Neutrophil (primary cell): ENCODE data around the gene SLC9A9.

Experiments used
- H3K27ac ChIP-seq: fragments of 200-600 bp; sonication (generic); 2 replicates; pipeline ENCODE4 v1.5.1; 2016; ENCODE audit warnings: mild to moderate bottlenecking, moderate library complexity
- H3K27me3 ChIP-seq: fragments of 200-600 bp; sonication (generic); 2 replicates; pipeline ENCODE4 v1.6.0; 2016; ENCODE audit warnings: mild to moderate bottlenecking
- H3K36me3 ChIP-seq: fragments of 200-600 bp; sonication (generic); 2 replicates; pipeline ENCODE4 v1.5.1; 2017
- H3K4me1 ChIP-seq, 2 experiments: fragments of 200-600 bp in 1 of 2; sonication (generic) in 1 of 2; 1 replicate in 1 of 2; 2 replicates in 1 of 2; pipeline versions ENCODE4 v1.5.1 to v1.6.1; 2013 to 2016; ENCODE audit warnings: low read depth in 1 of 2, low read length in 1 of 2, mild to moderate bottlenecking in 1 of 2, moderate library complexity in 1 of 2; ENCODE audit not compliant: control insufficient read depth in 1 of 2, insufficient read depth in 1 of 2
- H3K4me3 ChIP-seq, 2 experiments: fragments of 200-600 bp in 1 of 2; sonication (generic) in 1 of 2; 1 replicate in 1 of 2; 2 replicates in 1 of 2; pipeline ENCODE4 v1.5.1; 2013 to 2016; ENCODE audit warnings: low read depth in 1 of 2, low read length in 1 of 2, mild to moderate bottlenecking in 1 of 2, moderate library complexity in 1 of 2
- H3K9me3 ChIP-seq: fragments of 200-600 bp; sonication (generic); 2 replicates; pipeline ENCODE4 v1.5.1; 2016
- TF ChIP-seq, protein P1 (sequence below): fragments of 200-600 bp; sonication (generic); IDR thresholded peaks from 2 replicates; pipeline ENCODE4 v1.5.1; 2016; ENCODE audit warnings: antibody characterized with exemption

The SLC9A9 gene

DNA sequence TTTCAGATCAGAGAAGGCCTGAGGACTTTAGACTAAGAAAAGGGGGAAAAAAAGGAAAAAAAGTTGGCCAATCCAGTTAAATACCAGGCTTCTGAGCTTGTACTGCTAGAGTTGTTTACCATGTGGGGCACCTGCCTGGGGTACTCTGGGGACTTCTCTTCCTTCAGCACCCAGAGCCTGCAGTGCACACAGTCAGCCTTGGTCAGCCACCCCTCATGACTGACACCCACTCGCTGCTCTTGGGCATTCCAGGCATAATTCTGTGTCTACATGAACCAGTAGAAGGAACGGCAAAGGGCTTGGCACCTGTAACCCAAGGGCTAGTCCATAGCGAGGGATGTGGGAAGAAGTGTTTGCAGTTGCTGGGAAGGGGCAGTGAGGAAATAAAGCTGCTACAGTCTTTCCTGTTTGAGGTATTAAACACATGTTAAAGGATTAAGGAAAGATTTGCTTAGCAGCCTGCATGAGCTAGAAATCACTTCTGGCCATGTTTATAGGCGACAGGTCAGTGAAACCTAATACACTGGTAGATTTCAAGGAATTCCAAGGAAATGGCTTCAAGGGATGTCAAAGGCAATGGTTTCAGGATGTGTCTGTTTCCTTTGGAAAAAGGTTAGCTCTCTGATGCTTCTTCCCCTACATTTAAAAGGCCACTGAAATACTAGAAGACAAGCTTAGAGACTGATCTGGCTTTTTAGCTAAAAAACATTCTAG lies 496.2 kb downstream of the SLC9A9 start:
- Histone ChIP-seq H3K4me1 (no peaks in the 10 kb centered on the region), H3K36me3 (no peaks in the 10 kb centered on the region), H3K27me3 (no peaks in the 10 kb centered on the region), H3K27ac (no peak overlapping the region), H3K4me3 (no peak overlapping the region), H3K9me3 (no peaks in the 10 kb centered on the region)
- TF ChIP-seq, protein P1, sequence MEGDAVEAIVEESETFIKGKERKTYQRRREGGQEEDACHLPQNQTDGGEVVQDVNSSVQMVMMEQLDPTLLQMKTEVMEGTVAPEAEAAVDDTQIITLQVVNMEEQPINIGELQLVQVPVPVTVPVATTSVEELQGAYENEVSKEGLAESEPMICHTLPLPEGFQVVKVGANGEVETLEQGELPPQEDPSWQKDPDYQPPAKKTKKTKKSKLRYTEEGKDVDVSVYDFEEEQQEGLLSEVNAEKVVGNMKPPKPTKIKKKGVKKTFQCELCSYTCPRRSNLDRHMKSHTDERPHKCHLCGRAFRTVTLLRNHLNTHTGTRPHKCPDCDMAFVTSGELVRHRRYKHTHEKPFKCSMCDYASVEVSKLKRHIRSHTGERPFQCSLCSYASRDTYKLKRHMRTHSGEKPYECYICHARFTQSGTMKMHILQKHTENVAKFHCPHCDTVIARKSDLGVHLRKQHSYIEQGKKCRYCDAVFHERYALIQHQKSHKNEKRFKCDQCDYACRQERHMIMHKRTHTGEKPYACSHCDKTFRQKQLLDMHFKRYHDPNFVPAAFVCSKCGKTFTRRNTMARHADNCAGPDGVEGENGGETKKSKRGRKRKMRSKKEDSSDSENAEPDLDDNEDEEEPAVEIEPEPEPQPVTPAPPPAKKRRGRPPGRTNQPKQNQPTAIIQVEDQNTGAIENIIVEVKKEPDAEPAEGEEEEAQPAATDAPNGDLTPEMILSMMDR, result no peak

DNA sequence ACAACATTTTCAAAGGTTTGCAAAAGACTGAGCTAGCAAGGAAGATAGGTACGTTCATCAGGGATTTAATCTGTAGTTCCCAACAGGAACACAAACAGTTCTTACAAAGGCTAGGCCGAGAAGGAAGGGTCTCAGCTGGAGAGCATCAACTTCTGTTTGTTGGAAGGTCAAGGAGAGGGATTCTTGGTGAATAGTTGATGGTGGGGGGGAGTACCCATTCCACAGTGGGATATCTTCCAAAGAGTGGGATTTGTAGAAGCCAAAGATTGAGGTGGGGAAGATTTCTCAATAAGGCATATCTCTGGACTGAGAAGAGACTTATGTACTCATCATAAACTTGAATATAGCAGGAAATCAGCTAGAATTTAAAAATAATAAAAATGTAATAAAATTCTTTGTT lies 496.9 kb downstream of the SLC9A9 start:
- no peaks in the 10 kb centered on the region for H3K27me3 ChIP-seq
- TF ChIP-seq, protein P1, result no peak
- no peaks in the 10 kb centered on the region for H3K4me1 ChIP-seq
- H3K36me3 ChIP-seq, result no peaks in the 10 kb centered on the region
- H3K27ac ChIP-seq, result no peak overlapping the region
- no peaks in the 10 kb centered on the region for H3K9me3 ChIP-seq
- no peak overlapping the region for H3K4me3 ChIP-seq

DNA sequence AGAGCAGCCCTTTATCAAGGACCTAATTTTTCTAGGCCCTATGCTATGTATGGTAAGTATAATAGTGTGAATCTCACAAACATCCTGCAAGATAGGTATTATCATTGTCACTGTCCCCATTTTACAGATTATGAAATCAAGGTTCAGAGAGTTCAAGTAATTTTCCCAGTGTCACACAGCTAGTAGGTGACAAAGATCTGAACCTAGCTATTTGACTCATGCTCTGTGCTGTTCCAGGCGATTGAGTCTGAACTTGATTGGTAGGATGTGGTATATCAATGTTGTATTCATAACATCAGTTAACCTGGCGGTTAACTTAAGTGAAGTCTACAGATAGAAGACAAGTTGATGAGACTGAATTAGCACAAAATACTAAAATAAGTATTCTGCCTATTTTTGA lies 498.8 kb downstream of the SLC9A9 start:
- Histone ChIP-seq H3K36me3 (no peaks in the 10 kb centered on the region), H3K4me1 (no peaks in the 10 kb centered on the region), H3K9me3 (no peaks in the 10 kb centered on the region), H3K27ac (no peak overlapping the region), H3K27me3 (no peaks in the 10 kb centered on the region), H3K4me3 (no peak overlapping the region)
- TF ChIP-seq, protein P1, result no peak

DNA sequence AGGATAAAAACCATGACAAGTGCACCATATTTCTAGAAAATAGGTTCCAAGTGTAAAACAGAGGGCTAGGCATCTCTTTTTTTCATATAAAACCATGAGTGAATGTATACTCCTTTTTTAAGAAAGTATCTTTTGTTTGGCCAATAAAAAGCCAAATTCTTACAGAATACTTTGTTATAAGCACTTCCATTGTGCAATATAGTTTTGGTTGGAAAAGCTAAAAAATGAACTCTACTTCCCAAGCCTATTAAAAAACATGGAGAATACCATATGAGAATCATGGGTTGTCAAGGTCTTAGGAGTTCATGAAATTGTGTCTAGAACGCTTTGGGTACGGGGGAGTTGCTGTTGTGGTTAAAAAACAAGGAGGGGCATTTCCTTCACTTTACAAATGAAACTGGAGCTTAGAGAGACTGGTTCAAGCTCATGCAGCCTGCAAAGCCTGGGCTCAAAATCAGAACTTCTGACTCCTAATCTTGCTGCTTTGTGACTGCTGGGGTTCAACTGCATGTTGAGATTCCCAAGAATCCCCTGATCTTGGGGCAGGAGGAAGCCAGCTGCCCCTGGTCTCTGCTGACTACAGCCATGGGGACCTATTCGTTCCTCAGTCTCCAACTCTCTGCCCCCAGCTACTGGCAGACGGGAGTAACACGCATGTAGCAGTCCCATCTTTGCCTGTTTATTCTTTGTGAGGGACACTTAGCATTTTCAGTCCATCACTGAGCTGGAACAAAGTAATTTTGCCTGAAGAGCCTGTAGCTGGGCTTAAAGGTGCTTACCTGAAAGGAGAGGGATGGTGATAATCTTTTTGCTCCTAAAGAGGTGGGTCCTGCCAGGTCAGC lies 499.6 kb downstream of the SLC9A9 start:
- H3K27me3 ChIP-seq, result no peaks in the 10 kb centered on the region
- no peaks in the 10 kb centered on the region for H3K4me1 ChIP-seq
- no peaks in the 10 kb centered on the region for H3K36me3 ChIP-seq
- H3K9me3 ChIP-seq, result no peaks in the 10 kb centered on the region
- H3K27ac ChIP-seq, result no peak overlapping the region
- H3K4me3 ChIP-seq, result no peak overlapping the region
- TF ChIP-seq, protein P1, result no peak

DNA sequence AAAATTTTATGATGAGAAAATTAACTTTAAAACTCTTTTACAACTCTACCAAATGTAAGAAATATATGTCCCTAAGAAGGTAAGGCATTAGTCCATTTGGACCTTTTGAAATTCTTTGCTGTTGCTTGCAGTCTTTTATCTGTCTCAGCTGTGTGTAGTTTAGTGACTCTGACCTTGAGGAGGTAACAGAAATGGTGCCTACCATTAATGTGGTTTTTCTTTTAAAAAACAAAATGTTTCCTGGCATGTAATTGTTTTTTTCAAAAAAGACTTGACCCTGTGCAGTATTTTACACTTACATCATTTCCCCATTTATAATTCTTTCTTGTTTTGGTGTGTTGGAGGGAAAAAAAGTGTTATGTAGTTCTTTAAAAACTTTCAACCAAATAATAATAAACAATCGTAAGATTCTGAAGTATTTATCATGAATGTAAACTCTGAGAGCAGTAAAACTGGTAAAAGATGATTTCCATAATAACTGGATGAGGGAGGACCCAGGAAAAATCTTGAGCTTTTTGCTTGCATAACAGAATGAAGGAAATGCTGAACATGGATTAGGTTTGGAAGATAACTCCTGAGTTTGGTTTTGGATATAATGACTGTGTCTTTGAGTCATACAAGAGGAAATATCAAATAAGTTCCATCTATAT lies 503.6 kb downstream of the SLC9A9 start:
- Histone ChIP-seq H3K27me3 (no peaks in the 10 kb centered on the region), H3K4me3 (no peak overlapping the region), H3K9me3 (no peaks in the 10 kb centered on the region), H3K27ac (no peak overlapping the region), H3K36me3 (no peaks in the 10 kb centered on the region), H3K4me1 (no peaks in the 10 kb centered on the region)
- TF ChIP-seq, protein P1, result no peak
